HG02943 (cell line): ENCODE results near the gene PCIF1.
"Not testable (repeated sequence)": the region's sequence is repeated elsewhere in the genome, so short reads cannot be mapped to it uniquely, and the experiment has no call there.

Source experiments
- ATAC-seq: cut with Tn5 transposase; IDR thresholded peaks from one replicate; pipeline ENCODE4 v1.9.1; 2021; ENCODE audit warnings: mild to moderate bottlenecking, low read depth, moderate library complexity; ENCODE audit not compliant: unreplicated experiment

PCIF1 gene

GRCh38 chr20:45946149-45946970 is 11.9 kb downstream of the PCIF1 start:
- ATAC-seq = no peak

GRCh38 chr20:45947110-45947866 is 12.8 kb downstream of the PCIF1 start:
- ATAC-seq = no peak

GRCh38 chr20:45948261-45948733 is 13.8 kb downstream of the PCIF1 start:
- ATAC-seq = no peak

- no peak for ATAC-seq
Observed at GRCh38 chr20:45948742-45949541, 14.5 kb downstream of the PCIF1 start.

GRCh38 chr20:45949542-45950329 is 15.3 kb downstream of the PCIF1 start:
- ATAC-seq = no peak

- no peak for ATAC-seq
Observed at GRCh38 chr20:45950330-45950646, 15.8 kb downstream of the PCIF1 start.

GRCh38 chr20:45951925-45952834 is 17.7 kb downstream of the PCIF1 start:
- no peak for ATAC-seq

- no peak for ATAC-seq
Observed at GRCh38 chr20:45952861-45953260, 18.4 kb downstream of the PCIF1 start.

GRCh38 chr20:45953672-45954071 is 19.2 kb downstream of the PCIF1 start:
- no peak for ATAC-seq

- ATAC-seq = not testable (repeated sequence)
Observed at GRCh38 chr20:45956326-45956725, 21.8 kb downstream of the PCIF1 start.

GRCh38 chr20:45957021-45957941 is 22.8 kb downstream of the PCIF1 start:
- ATAC-seq = no peak

GRCh38 chr20:45958593-45958992 is 24.1 kb downstream of the PCIF1 start:
- ATAC-seq = no peak

GRCh38 chr20:45959126-45959525 is 24.6 kb downstream of the PCIF1 start:
- no peak for ATAC-seq

GRCh38 chr20:45959956-45960630 is 25.6 kb downstream of the PCIF1 start:
- ATAC-seq = no peak

- no peak for ATAC-seq
Observed at GRCh38 chr20:45962031-45962755, 27.7 kb downstream of the PCIF1 start.

- no peak for ATAC-seq
Observed at GRCh38 chr20:45963059-45964005, 28.8 kb downstream of the PCIF1 start.
